Peyer's patch (tissue), 4 donors: ENCODE data around the gene SCARB1.

Experiments used
- CTCF ChIP-seq, 6 experiments: fragments of 450-650 bp in 4 of 6; fragments of 200-600 bp in 2 of 6; sonication (generic) in 1 of 6; IDR thresholded peaks; one replicate each; pipeline ENCODE4 v1.5.1; 2017 to 2019; ENCODE audit warnings: antibody characterized with exemption in 6 of 6, mild to moderate bottlenecking in 3 of 6, moderate library complexity in 1 of 6
- POLR2A ChIP-seq, 2 donors: fragments of 450-650 bp; IDR thresholded peaks; one replicate each; pipeline ENCODE4 v1.5.1; 2017; ENCODE audit warnings: antibody characterized with exemption in 2 of 2, mild to moderate bottlenecking in 2 of 2, moderate library complexity in 2 of 2

- TF ChIP-seq CTCF (IDR thresholded peaks at IDR 0.05), result no peak
- no peak for TF ChIP-seq POLR2A (IDR thresholded peaks at IDR 0.05)
Measured at GRCh38 chr12:124817076-124818000, 46.3 kb downstream of the SCARB1 start.
